ENCODE results near the gene RNF31.

Gene RNF31

DNA sequence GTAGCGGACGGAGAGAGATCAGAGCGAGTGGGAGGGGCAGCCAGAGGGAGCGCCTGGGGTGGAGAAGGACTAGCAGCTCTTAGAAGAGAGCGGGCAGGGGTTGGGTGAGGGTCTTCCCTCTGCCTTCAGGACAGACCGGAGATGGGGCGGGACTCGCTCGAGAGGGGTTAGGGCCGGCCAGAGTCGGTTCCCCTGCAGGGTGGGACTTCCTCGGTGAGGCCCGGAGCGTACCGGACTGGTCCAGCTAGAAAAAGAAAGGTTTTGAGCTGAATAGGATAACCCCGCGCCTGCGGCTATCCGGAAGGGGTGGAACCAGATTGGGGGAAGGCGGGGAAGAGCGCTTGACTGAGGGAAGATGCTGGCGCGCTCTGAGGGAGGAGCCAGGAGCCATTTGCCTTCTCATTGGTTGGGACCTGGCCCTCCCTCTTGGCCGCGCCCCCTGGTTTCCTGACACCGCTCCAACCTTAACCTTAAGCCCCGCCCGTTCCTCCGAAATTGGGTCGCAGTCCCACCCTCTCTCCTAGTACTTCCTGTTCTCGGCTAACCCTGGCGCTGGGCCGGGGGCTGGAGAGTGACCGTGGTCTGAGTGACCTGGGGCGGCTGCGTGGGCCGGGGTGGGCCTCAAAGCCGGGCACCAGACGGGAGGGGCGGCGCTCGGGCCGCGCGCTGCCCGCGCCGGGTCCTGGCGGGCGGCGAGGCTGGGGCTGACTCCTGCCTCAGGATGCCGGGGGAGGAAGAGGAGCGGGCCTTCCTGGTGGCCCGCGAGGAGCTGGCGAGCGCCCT lies at the start of gene RNF31:
RNF31 (plus strand) TSS at position 521 of the 783 bp plus-strand sequence; CDS start at position 722, 201 bp downstream.
- H3K4me1 ChIP-seq (ENCODE audit: low read length) = peaks cover 21% of the 10 kb centered on the region
- H4K20me1 ChIP-seq (ENCODE audit: insufficient read depth, low read length) = 0 out of 2 replicates have a peak, but pooled peaks cover 2% of the 10 kb centered on the region
- peaks cover 41% of the 10 kb centered on the region for H3K79me2 ChIP-seq (ENCODE audit: low read length)
- H3K9ac ChIP-seq (ENCODE audit: low read length) = peak within 1 kb of the TSS; percentile 87
- no peak for TF ChIP-seq EZH2phosphoT487 (IDR thresholded peaks at IDR 0.05; ENCODE audit: low read depth)
- TF ChIP-seq, protein P1, sequence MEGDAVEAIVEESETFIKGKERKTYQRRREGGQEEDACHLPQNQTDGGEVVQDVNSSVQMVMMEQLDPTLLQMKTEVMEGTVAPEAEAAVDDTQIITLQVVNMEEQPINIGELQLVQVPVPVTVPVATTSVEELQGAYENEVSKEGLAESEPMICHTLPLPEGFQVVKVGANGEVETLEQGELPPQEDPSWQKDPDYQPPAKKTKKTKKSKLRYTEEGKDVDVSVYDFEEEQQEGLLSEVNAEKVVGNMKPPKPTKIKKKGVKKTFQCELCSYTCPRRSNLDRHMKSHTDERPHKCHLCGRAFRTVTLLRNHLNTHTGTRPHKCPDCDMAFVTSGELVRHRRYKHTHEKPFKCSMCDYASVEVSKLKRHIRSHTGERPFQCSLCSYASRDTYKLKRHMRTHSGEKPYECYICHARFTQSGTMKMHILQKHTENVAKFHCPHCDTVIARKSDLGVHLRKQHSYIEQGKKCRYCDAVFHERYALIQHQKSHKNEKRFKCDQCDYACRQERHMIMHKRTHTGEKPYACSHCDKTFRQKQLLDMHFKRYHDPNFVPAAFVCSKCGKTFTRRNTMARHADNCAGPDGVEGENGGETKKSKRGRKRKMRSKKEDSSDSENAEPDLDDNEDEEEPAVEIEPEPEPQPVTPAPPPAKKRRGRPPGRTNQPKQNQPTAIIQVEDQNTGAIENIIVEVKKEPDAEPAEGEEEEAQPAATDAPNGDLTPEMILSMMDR (IDR thresholded peaks at IDR 0.05; ENCODE audit: low read depth, low read length) = no peak
- peaks cover 40% of the 10 kb centered on the region for H3K36me3 ChIP-seq (replicated peaks; ENCODE audit: low read depth, low read length)
- H3K4me2 ChIP-seq (ENCODE audit: low read length) = peak within 1 kb of the TSS; percentile 94
- H2AFZ ChIP-seq (ENCODE audit: low read depth, low read length) = no peak within 1 kb of the TSS
- H3K27ac ChIP-seq (ENCODE audit: low read length) = peak within 1 kb of the TSS; percentile 89
- no peaks in the 10 kb centered on the region for H3K9me3 ChIP-seq (ENCODE audit: insufficient read depth, low read length)
- no peaks in the 10 kb centered on the region for H3K27me3 ChIP-seq (ENCODE audit: low read depth, low read length)
- H3K4me3 ChIP-seq (ENCODE audit: low read length) = peak within 1 kb of the TSS; percentile 78

DNA sequence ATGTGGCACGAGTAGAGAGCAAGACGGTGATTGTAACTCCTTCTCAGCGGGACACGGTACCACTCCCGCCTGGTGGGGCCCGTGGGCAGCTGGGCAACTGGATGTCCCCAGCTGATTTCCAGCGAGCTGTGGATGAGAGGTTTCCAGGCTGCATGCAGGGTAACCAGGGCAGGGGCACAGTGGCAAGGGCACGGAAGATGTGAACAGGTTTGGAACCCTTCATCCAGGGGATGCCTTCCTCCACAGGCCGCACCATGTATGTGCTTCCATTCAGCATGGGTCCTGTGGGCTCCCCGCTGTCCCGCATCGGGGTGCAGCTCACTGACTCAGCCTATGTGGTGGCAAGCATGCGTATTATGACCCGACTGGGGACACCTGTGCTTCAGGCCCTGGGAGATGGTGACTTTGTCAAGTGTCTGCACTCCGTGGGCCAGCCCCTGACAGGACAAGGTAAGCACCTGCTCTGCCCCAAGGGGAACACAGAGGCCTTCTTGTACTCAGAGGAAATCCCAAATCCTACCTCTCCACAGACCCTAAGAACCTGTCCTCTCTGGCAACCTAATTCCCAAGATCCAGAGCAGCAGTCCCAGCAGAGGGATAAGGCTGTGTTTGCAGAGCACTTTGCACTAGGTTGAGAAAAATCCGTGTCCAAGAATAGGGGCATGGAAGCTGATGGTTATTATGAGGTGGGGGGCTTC lies 48.9 kb upstream of the RNF31 start:
- H3K4me3 ChIP-seq (ENCODE audit: low read length) = no peak overlapping the region
- no peak for TF ChIP-seq EZH2phosphoT487 (IDR thresholded peaks at IDR 0.05; ENCODE audit: low read depth)
- TF ChIP-seq, protein P1 (IDR thresholded peaks at IDR 0.05; ENCODE audit: low read depth, low read length) = no peak
- peaks cover 12% of the 10 kb centered on the region for H3K4me1 ChIP-seq (ENCODE audit: low read length)
- H3K9me3 ChIP-seq (ENCODE audit: insufficient read depth, low read length) = no peaks in the 10 kb centered on the region
- H3K79me2 ChIP-seq (ENCODE audit: low read length) = peaks cover 17% of the 10 kb centered on the region
- no peak overlapping the region for H3K4me2 ChIP-seq (ENCODE audit: low read length)
- peaks cover 50% of the 10 kb centered on the region for H3K36me3 ChIP-seq (replicated peaks; ENCODE audit: low read depth, low read length)
- no peak overlapping the region for H3K27ac ChIP-seq (ENCODE audit: low read length)
- no peaks in the 10 kb centered on the region for H3K27me3 ChIP-seq (ENCODE audit: low read depth, low read length)
- no peaks in the 10 kb centered on the region for H4K20me1 ChIP-seq (ENCODE audit: insufficient read depth, low read length)
- no peak overlapping the region for H3K9ac ChIP-seq (ENCODE audit: low read length)
- H2AFZ ChIP-seq (ENCODE audit: low read depth, low read length) = no peak overlapping the region

DNA sequence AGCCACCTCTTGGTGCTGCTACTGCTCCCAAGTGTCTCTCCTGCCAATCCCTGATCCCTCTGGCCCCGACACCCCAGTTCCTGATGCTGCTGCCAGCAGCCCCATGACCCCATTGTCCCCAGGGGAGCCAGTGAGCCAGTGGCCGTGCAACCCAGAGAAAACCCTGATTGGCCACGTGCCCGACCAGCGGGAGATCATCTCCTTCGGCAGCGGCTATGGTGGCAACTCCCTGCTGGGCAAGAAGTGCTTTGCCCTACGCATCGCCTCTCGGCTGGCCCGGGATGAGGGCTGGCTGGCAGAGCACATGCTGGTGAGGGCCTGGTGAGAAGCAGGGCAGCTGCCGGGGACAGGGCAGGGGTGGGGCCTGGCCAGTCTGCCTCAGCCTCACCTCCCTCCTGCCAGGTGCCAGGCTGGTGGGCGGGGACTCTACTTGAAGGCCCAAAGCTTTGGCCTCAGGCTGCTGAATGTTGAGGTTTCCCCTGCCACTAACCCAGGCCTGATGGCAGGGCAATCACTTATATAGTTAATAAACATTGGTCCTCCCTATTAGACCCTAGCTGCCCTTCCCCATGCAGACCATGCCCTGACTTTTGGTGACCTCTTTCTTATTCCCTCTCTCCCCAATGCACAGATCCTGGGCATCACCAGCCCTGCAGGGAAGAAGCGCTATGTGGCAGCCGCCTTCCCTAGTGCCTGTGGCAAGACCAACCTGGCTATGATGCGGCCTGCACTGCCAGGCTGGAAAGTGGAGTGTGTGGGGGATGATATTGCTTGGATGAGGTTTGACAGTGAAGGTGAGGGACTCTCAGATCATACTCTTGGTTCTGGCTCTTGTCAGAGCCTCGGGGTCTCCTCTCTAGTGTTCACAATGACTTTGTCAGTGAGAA lies 48.1 kb upstream of the RNF31 start:
- no peaks in the 10 kb centered on the region for H3K27me3 ChIP-seq (ENCODE audit: low read depth, low read length)
- no peak overlapping the region for H3K9ac ChIP-seq (ENCODE audit: low read length)
- peaks cover 17% of the 10 kb centered on the region for H3K79me2 ChIP-seq (ENCODE audit: low read length)
- peaks cover 8% of the 10 kb centered on the region for H3K4me1 ChIP-seq (ENCODE audit: low read length)
- H4K20me1 ChIP-seq (ENCODE audit: insufficient read depth, low read length) = no peaks in the 10 kb centered on the region
- TF ChIP-seq EZH2phosphoT487 (IDR thresholded peaks at IDR 0.05; ENCODE audit: low read depth) = no peak
- TF ChIP-seq, protein P1 (IDR thresholded peaks at IDR 0.05; ENCODE audit: low read depth, low read length) = no peak
- H3K4me3 ChIP-seq (ENCODE audit: low read length) = no peak overlapping the region
- H3K36me3 ChIP-seq (replicated peaks; ENCODE audit: low read depth, low read length) = peaks cover 58% of the 10 kb centered on the region
- H2AFZ ChIP-seq (ENCODE audit: low read depth, low read length) = no peak overlapping the region
- no peaks in the 10 kb centered on the region for H3K9me3 ChIP-seq (ENCODE audit: insufficient read depth, low read length)
- no peak overlapping the region for H3K27ac ChIP-seq (ENCODE audit: low read length)
- H3K4me2 ChIP-seq (ENCODE audit: low read length) = no peak overlapping the region

Measured in OCI-LY3 (cell line).